Activated naive CD4-positive, alpha-beta T cell treated with anti-CD3 and anti-CD28 coated beads, Interleukin-2, amount 50 U/mL, for 72 hours (primary cell): ENCODE measurements around the gene VAMP2. TPM values are rescaled to one million over a fixed set of nuclear protein-coding genes. Genes with fewer than 3 reads are reported as not detected.
A peak's percentile ranks its signal among the peaks of the same experiment; 100 is the strongest.
"Not testable (repeated sequence)": the region's sequence is repeated elsewhere in the genome, so short reads cannot be mapped to it uniquely, and the experiment has no call there.

Source experiments
- ATAC-seq, 2 donors: fragments of 150-1000 bp; cut with Tn5 transposase; 2 replicates each; pipeline ENCODE4 v1.10.0; 2021; ENCODE audit warnings: mild to moderate bottlenecking in 2 of 2, moderate library complexity in 2 of 2
- DNase-seq, 2 donors: peaks; one replicate each; pipeline ENCODE4 v3.0.0; 2021 to 2022; ENCODE audit warnings: low spot score in 2 of 2
- H3K27ac Mint-ChIP-seq, 2 donors: one replicate each; pipeline ENCODE4 v1.8.0; 2022; ENCODE audit warnings: mild to moderate bottlenecking in 2 of 2, mixed read lengths in 2 of 2
- H3K36me3 Mint-ChIP-seq, 2 donors: one replicate each; pipeline ENCODE4 v1.8.0; 2022; ENCODE audit warnings: mixed read lengths in 2 of 2
- H3K9me3 Mint-ChIP-seq, 2 donors: one replicate each; pipeline ENCODE4 v1.8.0; 2022; ENCODE audit warnings: mixed read lengths in 2 of 2
- total RNA-seq, 2 donors: library from RNA; stranded (reverse); gene quantifications; one replicate each; pipeline ENCODE4 v1.2.3, GENCODE V29; 2022

VAMP2 gene
- total RNA-seq, 2 donors from 2014 or later, result 43.6 to 85.6 TPM

- H3K9me3 Mint-ChIP-seq, result no peaks in the 10 kb centered on the region
- no peak for DNase-seq
- H3K36me3 Mint-ChIP-seq, result peaks cover 0 to 5% of the 10 kb centered on the region in 2 donors
- no peak for ATAC-seq
- H3K27ac Mint-ChIP-seq, result no peak overlapping the region
Observed at GRCh38 chr17:8186446-8186786, 23.7 kb upstream of the VAMP2 start.

- peak; percentile 93 to 98 for DNase-seq
- H3K36me3 Mint-ChIP-seq, result peaks cover 0 to 5% of the 10 kb centered on the region in 2 donors
- ATAC-seq, result peak; percentile 13 to 24
- H3K27ac Mint-ChIP-seq, result no peak overlapping the region
- H3K9me3 Mint-ChIP-seq, result no peaks in the 10 kb centered on the region
Observed at GRCh38 chr17:8185582-8186445, 23.1 kb upstream of the VAMP2 start.

GRCh38 chr17:8176998-8177731, 14.4 kb upstream of the VAMP2 start:
- no peak for DNase-seq
- Mint-ChIP-seq H3K9me3 (no peaks in the 10 kb centered on the region), H3K27ac (peak overlapping the region; percentile 81 to 100), H3K36me3 (peaks cover 0 to 11% of the 10 kb centered on the region in 2 donors)
- ATAC-seq, result no peak

GRCh38 chr17:8176197-8176940, 13.6 kb upstream of the VAMP2 start, which contains the start of gene TMEM107:
TMEM107 (minus strand) TSS chr17:8176380; CDS start chr17:8176286, 94 bp downstream.
- Mint-ChIP-seq H3K9me3 (no peaks in the 10 kb centered on the region), H3K27ac (peak within 1 kb of the TSS; percentile 96 to 100), H3K36me3 (peaks cover 0 to 11% of the 10 kb centered on the region in 2 donors)
- DNase-seq, result peak; percentile 87 to 88
- ATAC-seq, result peak; percentile 47 to 74

GRCh38 chr17:8175795-8176196, 13.0 kb upstream of the VAMP2 start:
- DNase-seq (no peak), ATAC-seq (peak in 1 of 2 donors; percentile 6)
- peaks cover 0 to 11% of the 10 kb centered on the region in 2 donors for H3K36me3 Mint-ChIP-seq

GRCh38 chr17:8173871-8174322, 11.1 kb upstream of the VAMP2 start:
- no peak for DNase-seq
- Mint-ChIP-seq H3K9me3 (no peaks in the 10 kb centered on the region), H3K27ac (peak overlapping the region; percentile 100), H3K36me3 (peaks cover 0 to 11% of the 10 kb centered on the region in 2 donors)
- no peak for ATAC-seq

More at GRCh38 chr17:8175795-8176196, 13.0 kb upstream of the VAMP2 start:
- Mint-ChIP-seq H3K9me3 (no peaks in the 10 kb centered on the region), H3K27ac (peak overlapping the region; percentile 96 to 100)

- ATAC-seq (peak; percentile 75 to 79), DNase-seq (peak; percentile 72 to 76)
- Mint-ChIP-seq H3K36me3 (peaks cover 0 to 11% of the 10 kb centered on the region in 2 donors), H3K9me3 (no peaks in the 10 kb centered on the region), H3K27ac (peak overlapping the region; percentile 100)
Observed at GRCh38 chr17:8173056-8173870, 10.5 kb upstream of the VAMP2 start.

GRCh38 chr17:8170186-8170585, 7.4 kb upstream of the VAMP2 start:
- not testable (repeated sequence) for ATAC-seq

GRCh38 chr17:8167526-8167925, 4.8 kb upstream of the VAMP2 start:
- DNase-seq, result no peak
- Mint-ChIP-seq H3K27ac (no peak overlapping the region), H3K9me3 (no peaks in the 10 kb centered on the region), H3K36me3 (no peaks in the 10 kb centered on the region)
- no peak for ATAC-seq

More at GRCh38 chr17:8170186-8170585, 7.4 kb upstream of the VAMP2 start:
- not testable (repeated sequence) for H3K27ac Mint-ChIP-seq, H3K36me3 Mint-ChIP-seq, H3K9me3 Mint-ChIP-seq, DNase-seq

GRCh38 chr17:8166731-8167130, 4.0 kb upstream of the VAMP2 start:
- Mint-ChIP-seq H3K9me3 (no peaks in the 10 kb centered on the region), H3K27ac (no peak overlapping the region), H3K36me3 (peaks cover under 1 to 4% of the 10 kb centered on the region in 2 donors)
- ATAC-seq (no peak), DNase-seq (no peak)

- H3K9me3 Mint-ChIP-seq, result no peaks in the 10 kb centered on the region
- peaks cover 12 to 13% of the 10 kb centered on the region in 2 donors for H3K36me3 Mint-ChIP-seq
- no peak for DNase-seq
- peak overlapping the region in 1 of 2 donors; percentile 73 for H3K27ac Mint-ChIP-seq
- ATAC-seq, result no peak
Observed at GRCh38 chr17:8164815-8165131, 2.0 kb upstream of the VAMP2 start.

- Mint-ChIP-seq H3K27ac (peak overlapping the region in 1 of 2 donors; percentile 98), H3K9me3 (no peaks in the 10 kb centered on the region), H3K36me3 (peaks cover 12 to 13% of the 10 kb centered on the region in 2 donors)
- peak; percentile 68 to 76 for DNase-seq
- ATAC-seq, result peak; percentile 70 to 74
Observed at GRCh38 chr17:8163978-8164814, 1.4 kb upstream of the VAMP2 start.

GRCh38 chr17:8162997-8163977, 539 bp upstream of the VAMP2 start:
- peak; percentile 20 to 21 for ATAC-seq
- peaks cover 12 to 13% of the 10 kb centered on the region in 2 donors for H3K36me3 Mint-ChIP-seq
- peak overlapping the region in 1 of 2 donors; percentile 98 for H3K27ac Mint-ChIP-seq
- DNase-seq, result peak in 1 of 2 donors; percentile 69
- no peaks in the 10 kb centered on the region for H3K9me3 Mint-ChIP-seq
